ENCODE measurements around the gene UBE2D2.

The UBE2D2 gene

DNA sequence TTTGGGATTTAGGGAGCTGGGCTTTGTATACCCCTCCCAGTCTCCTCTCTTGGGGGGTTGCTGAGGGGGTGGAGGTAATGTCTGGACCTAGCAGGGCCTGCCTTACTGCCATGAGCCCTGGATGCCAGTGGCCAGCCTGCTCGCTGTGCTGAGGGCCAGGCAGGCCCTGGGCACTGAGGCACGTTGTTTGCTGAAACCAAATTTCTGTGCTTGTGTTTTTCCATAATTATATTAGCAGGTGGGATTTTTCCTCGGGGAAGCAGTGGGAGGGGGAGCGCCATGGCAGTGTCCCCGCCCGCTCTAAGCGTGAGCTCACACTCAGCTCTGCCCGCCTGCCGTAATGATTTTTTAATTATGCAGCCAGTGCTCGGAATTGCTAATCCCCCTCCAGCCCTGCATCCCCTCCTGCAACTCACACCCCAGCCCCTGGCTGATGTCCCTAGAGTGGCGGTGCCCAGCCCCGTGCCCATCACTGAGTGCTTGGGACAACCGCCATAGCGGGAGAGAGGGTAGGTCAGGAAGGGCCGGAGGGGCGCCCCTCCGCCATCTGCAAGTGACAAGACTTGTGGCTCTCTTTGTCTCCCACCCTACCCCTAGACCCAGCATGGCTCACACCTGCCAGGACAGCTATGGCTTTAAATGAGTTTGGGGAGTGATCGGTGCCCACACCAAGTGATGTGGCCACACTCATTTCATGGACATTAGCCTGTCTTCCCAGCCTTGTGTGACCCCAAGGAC lies 108.0 kb downstream of the UBE2D2 start:
- H3K4ac ChIP-seq (ENCODE audit: low read length) = no peak overlapping the region
- peak overlapping the region; percentile 7 for H3K18ac ChIP-seq (ENCODE audit: low read length)
- no peak overlapping the region for H4K91ac ChIP-seq (ENCODE audit: low read depth, low read length, poor library complexity)
- no peak overlapping the region for H2AFZ ChIP-seq (ENCODE audit: low read length)
- H3K14ac ChIP-seq (ENCODE audit: low read length) = no peak overlapping the region
- no peak overlapping the region for H3K23ac ChIP-seq (ENCODE audit: low read depth, low read length, poor library complexity)
- H3K36me3 ChIP-seq (replicated peaks in 1 of 2; ENCODE audit: control insufficient read depth in 2 of 2, insufficient read depth in 2 of 2, low read length in 2 of 2) = peaks cover 2 to 31% of the 10 kb centered on the region in 2 donors
- no peak overlapping the region for H4K8ac ChIP-seq (ENCODE audit: low read depth, low read length)
- H3K4me2 ChIP-seq (ENCODE audit: insufficient read depth, low read length, poor library complexity, severe bottlenecking) = no peak overlapping the region
- H3K9ac ChIP-seq (ENCODE audit: low read depth, low read length, poor library complexity) = no peak overlapping the region
- H3K79me1 ChIP-seq (ENCODE audit: low read depth, low read length) = peaks cover 28% of the 10 kb centered on the region
- H2BK15ac ChIP-seq (ENCODE audit: low read length) = no peak overlapping the region
- H3K4me1 ChIP-seq (ENCODE audit: control insufficient read depth in 2 of 2, insufficient read depth in 1 of 2, low read depth in 1 of 2, low read length in 2 of 2) = peaks cover 42 to 52% of the 10 kb centered on the region in 2 donors
- H3K4me3 ChIP-seq (ENCODE audit: low read length in 2 of 2) = no peak overlapping the region
- H3K9me3 ChIP-seq (replicated peaks in 1 of 2; ENCODE audit: control insufficient read depth in 2 of 2, insufficient read depth in 1 of 2, low read depth in 1 of 2, low read length in 2 of 2) = no peaks in the 10 kb centered on the region
- peak overlapping the region; percentile 82 for H2AK5ac ChIP-seq (ENCODE audit: low read depth, low read length)
- H3K27me3 ChIP-seq (ENCODE audit: control insufficient read depth in 3 of 3, insufficient read depth in 3 of 3, low read depth in 1 of 3, low read length in 3 of 3) = no peaks in the 10 kb centered on the region
- DNase-seq (ENCODE audit: low spot score) = no peak
- H2BK120ac ChIP-seq (ENCODE audit: low read depth, low read length) = no peak overlapping the region
- no CpG with 5 or more reads among the region's 18 CpGs for WGBS, 2 donors (ENCODE audit: extremely low coverage in 2 of 2, insufficient read length in 2 of 2, insufficient replicate concordance in 1 of 2)
- peak overlapping the region; percentile 26 for H2BK5ac ChIP-seq (ENCODE audit: low read length)
- peak overlapping the region; percentile 27 for H2BK12ac ChIP-seq (ENCODE audit: low read length)
- no peak overlapping the region for H3K27ac ChIP-seq (replicated peaks; ENCODE audit: low read length)

DNA sequence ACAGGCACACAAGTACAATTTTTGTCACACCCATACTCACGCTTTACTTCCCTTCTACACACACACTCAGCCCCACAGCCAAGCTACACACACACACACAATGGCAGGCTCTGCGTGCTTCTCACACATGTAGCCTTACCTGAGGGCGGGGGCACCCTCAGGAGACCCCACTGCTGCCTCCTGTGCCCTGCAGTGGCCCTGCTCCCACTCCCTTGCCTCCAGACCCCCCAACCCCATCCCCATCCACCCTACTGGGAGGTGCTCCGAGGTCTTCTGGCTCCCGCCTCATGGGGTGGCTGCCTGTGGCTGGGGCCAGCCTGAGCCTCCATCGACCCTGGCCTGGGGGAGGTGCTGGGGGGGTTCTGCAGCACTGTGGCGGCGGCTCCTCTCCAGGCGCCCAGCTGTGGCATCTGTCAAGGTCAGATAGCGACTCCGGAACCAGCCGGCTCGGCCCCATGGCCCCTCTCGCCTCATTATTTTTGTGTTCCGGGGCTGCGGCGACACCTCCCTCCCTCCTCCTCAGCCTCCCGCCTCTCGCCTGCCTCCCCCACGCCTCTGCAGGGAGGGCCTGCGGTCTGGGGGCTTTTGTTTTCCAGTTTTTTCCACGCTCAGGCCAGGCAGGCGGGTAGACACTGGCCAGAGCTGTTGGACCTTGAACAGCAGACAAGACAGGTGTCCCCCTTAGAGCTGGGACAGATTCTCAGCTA lies 108.7 kb downstream of the UBE2D2 start:
- Histone ChIP-seq H3K79me1 (ENCODE audit: low read depth, low read length) (peaks cover 30% of the 10 kb centered on the region), H4K91ac (ENCODE audit: low read depth, low read length, poor library complexity) (no peak overlapping the region), H3K4ac (ENCODE audit: low read length) (no peak overlapping the region), H3K9ac (ENCODE audit: low read depth, low read length, poor library complexity) (no peak overlapping the region), H3K23ac (ENCODE audit: low read depth, low read length, poor library complexity) (peak overlapping the region; percentile 93), H2BK12ac (ENCODE audit: low read length) (peak overlapping the region; percentile 50), H3K27ac (replicated peaks; ENCODE audit: low read length) (no peak overlapping the region), H2BK120ac (ENCODE audit: low read depth, low read length) (peak overlapping the region; percentile 42), H2AFZ (ENCODE audit: low read length) (no peak overlapping the region), H3K18ac (ENCODE audit: low read length) (peak overlapping the region; percentile 92), H2AK5ac (ENCODE audit: low read depth, low read length) (peak overlapping the region; percentile 82), H3K14ac (ENCODE audit: low read length) (no peak overlapping the region), H2BK15ac (ENCODE audit: low read length) (peak overlapping the region; percentile 84), H3K9me3 (replicated peaks in 1 of 2; ENCODE audit: control insufficient read depth in 2 of 2, insufficient read depth in 1 of 2, low read depth in 1 of 2, low read length in 2 of 2) (no peaks in the 10 kb centered on the region), H3K4me3 (ENCODE audit: low read length in 2 of 2) (no peak overlapping the region), H3K36me3 (replicated peaks in 1 of 2; ENCODE audit: control insufficient read depth in 2 of 2, insufficient read depth in 2 of 2, low read length in 2 of 2) (peaks cover 2 to 25% of the 10 kb centered on the region in 2 donors), H3K4me1 (ENCODE audit: control insufficient read depth in 2 of 2, insufficient read depth in 1 of 2, low read depth in 1 of 2, low read length in 2 of 2) (peaks cover 44 to 52% of the 10 kb centered on the region in 2 donors), H3K4me2 (ENCODE audit: insufficient read depth, low read length, poor library complexity, severe bottlenecking) (no peak overlapping the region), H4K8ac (ENCODE audit: low read depth, low read length) (no peak overlapping the region), H3K27me3 (ENCODE audit: control insufficient read depth in 3 of 3, insufficient read depth in 3 of 3, low read depth in 1 of 3, low read length in 3 of 3) (no peaks in the 10 kb centered on the region), H2BK5ac (ENCODE audit: low read length) (no peak overlapping the region)
- DNase-seq (ENCODE audit: low spot score) = no peak
- WGBS, 2 donors (ENCODE audit: extremely low coverage in 2 of 2, insufficient read length in 2 of 2, insufficient replicate concordance in 1 of 2) = no CpG with 5 or more reads among the region's 23 CpGs

DNA sequence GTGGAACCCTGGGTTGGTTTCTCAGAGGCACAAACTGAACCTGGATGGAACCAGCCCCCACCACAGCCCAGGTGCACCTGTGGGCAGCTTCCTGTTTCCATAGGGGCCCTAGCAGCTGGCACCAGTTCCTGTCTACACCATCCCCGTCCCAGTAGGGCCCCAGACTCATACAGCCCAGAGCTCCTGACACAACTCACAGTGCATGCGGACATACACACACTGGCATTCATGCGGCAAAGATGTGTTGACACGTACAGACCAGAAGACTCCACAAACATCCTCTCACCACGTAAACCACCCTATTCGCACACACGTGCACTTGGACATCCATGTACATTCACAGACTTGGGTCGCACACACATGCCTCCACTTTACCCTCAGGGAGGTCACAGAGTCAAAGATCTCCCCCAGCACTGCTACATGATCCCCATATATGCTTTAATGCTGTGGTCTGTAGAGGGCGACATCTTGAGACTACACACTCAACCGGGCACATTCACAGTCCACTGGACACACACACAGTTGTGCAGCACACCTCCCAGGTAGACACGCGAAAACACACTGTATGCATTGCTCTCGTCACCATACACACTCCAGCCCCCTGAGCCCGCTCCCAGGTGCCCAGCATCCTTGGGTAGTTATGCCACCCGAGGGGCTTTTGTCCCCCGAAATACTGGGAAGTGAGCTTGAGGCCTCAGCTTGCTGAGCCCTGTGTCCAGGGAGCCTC lies 109.4 kb downstream of the UBE2D2 start:
- no peaks in the 10 kb centered on the region for H3K9me3 ChIP-seq (replicated peaks in 1 of 2; ENCODE audit: control insufficient read depth in 2 of 2, insufficient read depth in 1 of 2, low read depth in 1 of 2, low read length in 2 of 2)
- peak overlapping the region; percentile 75 for H3K14ac ChIP-seq (ENCODE audit: low read length)
- peak overlapping the region; percentile 17 for H3K4ac ChIP-seq (ENCODE audit: low read length)
- peak overlapping the region; percentile 93 for H3K23ac ChIP-seq (ENCODE audit: low read depth, low read length, poor library complexity)
- no peak overlapping the region for H2AFZ ChIP-seq (ENCODE audit: low read length)
- H3K36me3 ChIP-seq (replicated peaks in 1 of 2; ENCODE audit: control insufficient read depth in 2 of 2, insufficient read depth in 2 of 2, low read length in 2 of 2) = peaks cover 2 to 21% of the 10 kb centered on the region in 2 donors
- H3K4me3 ChIP-seq (ENCODE audit: low read length in 2 of 2) = no peak overlapping the region
- no peak overlapping the region for H3K4me2 ChIP-seq (ENCODE audit: insufficient read depth, low read length, poor library complexity, severe bottlenecking)
- H4K8ac ChIP-seq (ENCODE audit: low read depth, low read length) = no peak overlapping the region
- peaks cover 28% of the 10 kb centered on the region for H3K79me1 ChIP-seq (ENCODE audit: low read depth, low read length)
- H3K27ac ChIP-seq (replicated peaks; ENCODE audit: low read length) = no peak overlapping the region
- no peak for DNase-seq (ENCODE audit: low spot score)
- peak overlapping the region; percentile 7 for H4K91ac ChIP-seq (ENCODE audit: low read depth, low read length, poor library complexity)
- H2AK5ac ChIP-seq (ENCODE audit: low read depth, low read length) = peak overlapping the region; percentile 82
- no peak overlapping the region for H2BK5ac ChIP-seq (ENCODE audit: low read length)
- no peak overlapping the region for H2BK120ac ChIP-seq (ENCODE audit: low read depth, low read length)
- H3K9ac ChIP-seq (ENCODE audit: low read depth, low read length, poor library complexity) = no peak overlapping the region
- H3K4me1 ChIP-seq (ENCODE audit: control insufficient read depth in 2 of 2, insufficient read depth in 1 of 2, low read depth in 1 of 2, low read length in 2 of 2) = peaks cover 44 to 52% of the 10 kb centered on the region in 2 donors
- no peaks in the 10 kb centered on the region for H3K27me3 ChIP-seq (ENCODE audit: control insufficient read depth in 3 of 3, insufficient read depth in 3 of 3, low read depth in 1 of 3, low read length in 3 of 3)
- peak overlapping the region; percentile 87 for H2BK12ac ChIP-seq (ENCODE audit: low read length)
- H2BK15ac ChIP-seq (ENCODE audit: low read length) = peak overlapping the region; percentile 84
- peak overlapping the region; percentile 92 for H3K18ac ChIP-seq (ENCODE audit: low read length)
- no CpG with 5 or more reads among the region's 16 CpGs for WGBS, 2 donors (ENCODE audit: extremely low coverage in 2 of 2, insufficient read length in 2 of 2, insufficient replicate concordance in 1 of 2)

Data from neuronal stem cell (in vitro differentiated cells).